ENCODE measurements around the gene IGSF8.

GRCh38 chr1:160133990-160134770, 35.8 kb upstream of the IGSF8 start:
- no peak for TF ChIP-seq CTCF (tag by site-specific recombination; IDR thresholded peaks at IDR 0.05)
- TF ChIP-seq ZNF311 (tag by site-specific recombination; IDR thresholded peaks at IDR 0.05; ENCODE audit: borderline replicate concordance), result no peak
- no peak for TF ChIP-seq ZNF558 (tag by site-specific recombination; IDR thresholded peaks at IDR 0.05)
